ENCODE results near the gene CAMK1G.

GRCh38 chr1:209613400-209614150 is 30.1 kb downstream of the CAMK1G start:
- no peak for TF ChIP-seq POU6F1 (CRISPR knock-in tag; IDR thresholded peaks at IDR 0.05; ENCODE audit: borderline replicate concordance, low read depth)
- no peak for TF ChIP-seq CREB5 (CRISPR knock-in tag; IDR thresholded peaks at IDR 0.05; ENCODE audit: low read depth)
- no peak for TF ChIP-seq ZFP30 (CRISPR knock-in tag; IDR thresholded peaks at IDR 0.05)

Data from SK-N-SH treated with all-trans-retinoic acid at 6 μM for 48 hours (cell line).